ENCODE measurements around the gene IKBKG. TPM values are rescaled to one million over a fixed set of nuclear protein-coding genes. Genes with fewer than 3 reads are reported as not detected.

The IKBKG gene
- 10 to 100 TPM; 43.4 to 45.5 TPM for total RNA-seq

GRCh38 chrX:154547245-154548027 is at the start of gene IKBKG:
IKBKG (plus strand) TSS chrX:154547620; CDS start chrX:154552003, 4,383 bp downstream.

GRCh38 chrX:154515966-154516655 is 31.3 kb upstream of the IKBKG start, which contains the start of gene FAM3A:
FAM3A (minus strand) TSS chrX:154516232; CDS start chrX:154515772, 460 bp downstream.

GRCh38 chrX:154546354-154547244 is 821 bp upstream of the IKBKG start, which contains the start of gene G6PD:
G6PD (minus strand) TSS chrX:154546846; CDS start chrX:154546155, 691 bp downstream.

GRCh38 chrX:154584585-154585183 is 37.3 kb downstream of the IKBKG start, which contains the start of gene CTAG1A:
CTAG1A (plus strand) TSS chrX:154585133; CDS start chrX:154585207, 74 bp downstream.

Other genes with a start within 250 kb of the IKBKG start
- gene FLNA, start 173.0 kb upstream of the IKBKG start, total RNA-seq, result 1,000 to 10,000 TPM; 1,016 to 1,083 TPM
- gene EMD, start 168.3 kb upstream of the IKBKG start, total RNA-seq, result 10 to 100 TPM; 45.9 to 47.5 TPM
- 1,000 to 10,000 TPM; 5,348 to 5,626 TPM for gene RPL10, start 149.2 kb upstream of the IKBKG start, total RNA-seq
- 10 to 100 TPM; 23.2 to 27.2 TPM for gene DNASE1L1, start 138.4 kb upstream of the IKBKG start, total RNA-seq
- gene TAFAZZIN, start 136.1 kb upstream of the IKBKG start, total RNA-seq, result 100 to 1,000 TPM in 1 of 2 experiments, 10 to 100 TPM in 1; 91.4 to 101 TPM
- gene ATP6AP1, start 118.9 kb upstream of the IKBKG start, total RNA-seq, result 10 to 100 TPM; 46.2 to 51.2 TPM
- 100 to 1,000 TPM; 105 to 108 TPM for gene GDI1, start 110.5 kb upstream of the IKBKG start, total RNA-seq
- 10 to 100 TPM; 65.1 to 69.0 TPM for gene FAM50A, start 103.5 kb upstream of the IKBKG start, total RNA-seq
- gene PLXNA3, start 89.3 kb upstream of the IKBKG start, total RNA-seq, result 10 to 100 TPM; 41.2 to 47.6 TPM
- gene LAGE3, start 68.3 kb upstream of the IKBKG start, total RNA-seq, result 10 to 100 TPM; 35.9 to 39.2 TPM
- 10 to 100 TPM; 42.6 to 45.7 TPM for gene UBL4A, start 61.0 kb upstream of the IKBKG start, total RNA-seq
- 10 to 100 TPM; 25.5 to 25.8 TPM for gene SLC10A3, start 57.0 kb upstream of the IKBKG start, total RNA-seq
- 10 to 100 TPM; 32.3 to 32.7 TPM for gene FAM3A, start 31.4 kb upstream of the IKBKG start, total RNA-seq
- 10 to 100 TPM; 59.0 to 68.1 TPM for gene G6PD, start 774 bp upstream of the IKBKG start, total RNA-seq
- gene CTAG1A, start 37.5 kb downstream of the IKBKG start, total RNA-seq, result not detected
- gene CTAG1B, start 71.7 kb downstream of the IKBKG start, total RNA-seq, result not detected
- gene CTAG2, start 106.0 kb downstream of the IKBKG start, total RNA-seq, result not detected
- 1 to 10 TPM; 4.5 to 5.7 TPM for gene GAB3, start 203.5 kb downstream of the IKBKG start, total RNA-seq
- 10 to 100 TPM; 52.8 to 55.8 TPM for gene DKC1, start 215.2 kb downstream of the IKBKG start, total RNA-seq

Data from activated naive CD4-positive, alpha-beta T cell treated with anti-CD3 and anti-CD28 coated beads, Interleukin-2, amount 10 ng/mL, durations not matched to agents 5 hours and 36 hours (primary cell).